GM21447 (cell line): ENCODE data around the gene DNAH10.
"Not testable (repeated sequence)": the region's sequence is repeated elsewhere in the genome, so short reads cannot be mapped to it uniquely, and the experiment has no call there.

Source experiments
- ATAC-seq: cut with Tn5 transposase; IDR thresholded peaks from one replicate; pipeline ENCODE4 v1.9.1; 2021; ENCODE audit not compliant: unreplicated experiment

The DNAH10 gene

GRCh38 chr12:123903301-123904065, 141.4 kb downstream of the DNAH10 start:
- ATAC-seq: no peak

DNA sequence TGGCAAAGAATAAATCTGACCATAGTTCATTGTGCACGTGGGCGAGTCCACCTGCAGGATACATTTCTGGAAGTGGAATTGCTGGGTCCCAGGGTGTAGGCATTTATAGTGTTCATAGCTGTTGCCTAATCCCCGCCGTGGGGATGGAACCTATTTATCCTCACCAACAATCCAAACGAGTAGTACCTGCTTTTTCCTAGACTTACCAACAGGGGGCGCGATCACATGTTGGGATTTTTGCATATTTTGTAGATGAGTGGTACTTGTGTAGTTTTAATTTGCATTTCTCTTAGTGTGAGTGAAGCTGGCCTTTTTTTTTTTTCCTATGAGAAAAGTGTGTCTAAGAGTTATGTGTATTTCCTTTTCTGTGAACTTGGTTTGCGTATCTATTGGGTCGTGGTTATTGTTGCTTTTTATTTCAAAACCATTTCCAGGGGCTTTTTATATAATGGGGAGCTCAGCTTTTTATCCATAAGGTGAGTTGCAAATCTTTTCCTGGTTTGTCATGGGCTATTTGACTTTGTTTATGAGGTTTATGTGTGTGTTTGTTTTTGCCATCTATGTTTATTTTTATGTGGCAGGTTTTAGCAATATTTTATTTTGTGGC, 143.3 kb downstream of the DNAH10 start:
- no peak for ATAC-seq

DNA sequence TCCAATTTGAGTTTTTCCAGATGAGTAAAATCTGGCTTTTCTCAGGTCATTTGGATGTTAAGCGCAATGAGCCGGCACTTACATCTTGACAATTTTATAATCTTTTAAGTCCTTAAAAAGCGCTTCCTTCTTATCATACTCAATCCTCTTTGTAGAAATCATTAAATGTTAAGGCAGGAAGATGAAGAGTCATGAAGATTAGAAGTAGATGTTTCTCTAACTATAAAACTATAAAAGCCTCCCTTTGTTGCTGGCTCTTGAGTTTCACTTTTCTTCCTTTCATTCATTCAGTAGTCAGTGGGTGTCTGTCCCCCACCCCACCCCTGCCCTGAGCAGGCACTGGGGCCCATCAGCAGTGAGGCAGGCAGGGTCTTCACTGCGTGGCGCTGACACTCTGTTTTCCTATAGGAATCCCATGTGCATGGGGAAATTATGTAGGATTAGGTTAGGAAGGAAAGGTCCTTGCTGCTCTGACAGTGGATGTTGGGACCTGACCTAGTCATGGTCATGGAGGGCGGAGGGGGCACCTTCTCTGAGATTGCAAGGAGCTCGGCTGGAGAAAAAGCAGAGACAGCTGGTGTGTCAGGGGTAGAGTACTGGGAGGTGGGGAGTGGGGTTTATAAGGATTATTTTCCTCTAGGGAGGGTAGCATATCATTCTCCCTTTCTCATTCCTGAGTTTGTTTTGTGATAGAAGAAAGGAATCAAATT, 144.8 kb downstream of the DNAH10 start:
- no peak for ATAC-seq

DNA sequence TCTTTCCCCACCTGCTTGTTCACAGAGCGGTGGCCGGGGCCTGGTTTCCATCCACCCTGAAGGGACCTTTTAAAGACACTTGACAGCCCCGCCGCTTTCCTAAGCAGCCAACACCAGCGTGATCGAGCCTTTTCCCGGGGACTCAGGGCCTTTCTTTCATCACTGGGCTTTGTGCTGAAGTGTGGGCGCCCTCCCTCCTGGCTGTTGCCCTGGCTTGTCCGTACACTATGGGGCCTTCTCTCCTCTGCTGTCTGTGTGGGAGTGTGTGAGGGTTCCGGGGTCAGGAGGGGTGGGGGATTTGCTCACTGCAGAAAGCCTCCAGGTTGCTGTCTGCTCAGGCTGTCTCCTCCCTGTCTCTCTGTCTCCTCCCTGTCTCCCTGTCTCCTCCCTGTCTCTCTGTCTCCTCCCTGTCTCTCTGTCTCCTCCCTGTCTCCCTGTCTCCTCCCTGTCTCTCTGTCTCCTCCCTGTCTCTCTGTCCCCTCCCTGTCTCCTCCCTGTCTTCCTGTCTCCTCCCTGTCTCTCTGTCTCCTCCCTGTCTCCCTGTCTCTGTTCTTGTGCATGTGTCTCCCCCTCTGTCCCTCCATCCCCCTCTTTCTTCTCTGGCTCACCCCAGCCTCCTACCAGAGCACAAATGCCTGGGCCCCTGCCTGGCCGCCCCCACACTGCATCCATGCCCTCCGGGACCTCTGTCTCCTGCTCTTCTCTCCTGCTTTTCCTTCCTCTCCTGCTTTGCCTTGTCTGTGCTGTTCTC, 145.8 kb downstream of the DNAH10 start:
- no peak for ATAC-seq

- no peak for ATAC-seq
These were observed 147.0 kb downstream of the DNAH10 start for GRCh38 chr12:123908884-123909725.

GRCh38 chr12:123910057-123910456, 148.0 kb downstream of the DNAH10 start:
- no peak for ATAC-seq

DNA sequence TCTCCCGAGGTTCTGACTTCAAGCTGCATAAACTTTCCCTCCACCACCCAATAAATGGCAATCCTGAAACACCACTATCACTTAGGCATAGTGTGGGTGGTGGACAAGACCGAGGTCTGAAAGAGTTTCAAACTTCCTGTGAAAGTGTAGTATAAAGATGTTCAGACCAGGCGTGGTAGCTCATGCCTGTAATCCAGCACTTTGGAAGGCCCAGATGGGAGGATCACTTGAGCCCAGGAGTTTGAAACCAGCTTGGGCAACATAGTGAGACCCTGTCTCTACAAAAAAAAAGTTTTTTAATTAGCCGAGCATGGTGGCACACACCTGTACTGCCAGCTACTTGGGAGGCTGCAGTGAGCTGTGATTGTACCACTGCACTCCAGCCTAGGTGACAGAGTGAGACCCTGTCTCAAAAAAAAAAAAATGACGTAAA, 148.7 kb downstream of the DNAH10 start:
- no peak for ATAC-seq

- ATAC-seq: not testable (repeated sequence)
These were observed 149.7 kb downstream of the DNAH10 start for GRCh38 chr12:123911672-123912409.

- ATAC-seq: no peak
These were observed 150.6 kb downstream of the DNAH10 start for GRCh38 chr12:123912415-123913380.

GRCh38 chr12:123914726-123915333, 152.7 kb downstream of the DNAH10 start:
- no peak for ATAC-seq

- ATAC-seq: no peak
These were observed 154.6 kb downstream of the DNAH10 start for GRCh38 chr12:123916729-123917128.

DNA sequence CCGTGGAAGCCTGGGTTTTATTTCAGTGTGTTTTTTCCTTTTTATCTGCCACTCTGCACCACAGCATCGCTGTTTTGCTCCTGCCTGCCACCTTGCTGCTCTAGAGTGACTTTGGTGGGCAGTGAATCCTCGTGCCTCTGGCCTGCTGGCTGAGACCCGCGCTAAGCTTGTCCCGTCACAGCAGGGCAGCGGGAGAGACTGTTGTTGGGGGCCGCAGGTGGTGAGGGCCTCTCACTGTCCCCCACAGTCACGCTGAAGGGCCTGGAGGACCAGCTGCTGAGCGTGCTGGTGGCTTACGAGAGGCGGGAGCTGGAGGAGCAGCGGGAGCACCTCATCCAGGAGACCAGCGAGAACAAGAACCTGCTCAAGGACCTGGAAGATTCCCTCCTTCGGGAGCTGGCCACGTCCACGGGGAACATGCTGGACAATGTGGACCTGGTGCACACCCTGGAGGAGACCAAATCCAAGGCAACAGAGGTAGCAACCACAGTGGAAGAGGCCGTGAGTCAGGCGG, 155.3 kb downstream of the DNAH10 start:
- ATAC-seq: no peak

DNA sequence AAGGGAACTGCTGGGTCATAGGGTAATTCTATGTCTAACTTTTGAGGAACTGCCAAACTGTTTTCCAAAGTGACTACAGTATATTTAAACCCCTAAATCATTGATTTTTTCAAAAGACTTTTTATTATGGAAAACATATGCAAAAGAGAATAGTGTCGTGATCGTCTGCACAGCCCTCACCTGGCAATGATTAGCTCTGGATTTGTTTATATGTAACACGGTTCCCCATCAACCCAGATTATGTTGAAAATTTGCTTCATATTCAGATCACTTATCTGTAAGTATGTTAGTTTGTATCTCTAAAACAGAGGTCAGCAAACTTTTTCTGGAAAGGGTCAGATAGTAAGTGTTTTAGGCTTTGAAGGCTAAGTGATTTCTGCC, 157.9 kb downstream of the DNAH10 start:
- ATAC-seq: no peak

DNA sequence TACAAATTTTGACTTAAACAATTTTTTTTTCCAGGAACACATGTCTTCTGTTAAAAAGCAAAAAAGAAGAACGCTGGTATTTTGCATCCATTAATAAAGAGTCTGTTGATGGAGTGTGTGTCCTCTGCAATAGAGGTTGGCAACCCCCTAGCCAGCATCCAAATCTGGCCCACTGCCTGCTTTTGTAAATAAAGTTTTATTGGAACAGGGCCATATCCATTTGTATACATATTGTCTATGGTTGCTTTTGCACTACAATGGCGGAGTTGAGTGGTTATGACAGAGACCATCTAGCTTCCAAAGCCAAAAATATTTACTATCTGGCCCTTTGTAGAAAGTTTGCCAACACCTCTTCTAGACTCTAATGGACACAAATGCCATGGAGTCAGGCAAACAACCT, 160.9 kb downstream of the DNAH10 start:
- ATAC-seq: no peak

GRCh38 chr12:123923927-123924326, 161.8 kb downstream of the DNAH10 start:
- ATAC-seq: no peak

DNA sequence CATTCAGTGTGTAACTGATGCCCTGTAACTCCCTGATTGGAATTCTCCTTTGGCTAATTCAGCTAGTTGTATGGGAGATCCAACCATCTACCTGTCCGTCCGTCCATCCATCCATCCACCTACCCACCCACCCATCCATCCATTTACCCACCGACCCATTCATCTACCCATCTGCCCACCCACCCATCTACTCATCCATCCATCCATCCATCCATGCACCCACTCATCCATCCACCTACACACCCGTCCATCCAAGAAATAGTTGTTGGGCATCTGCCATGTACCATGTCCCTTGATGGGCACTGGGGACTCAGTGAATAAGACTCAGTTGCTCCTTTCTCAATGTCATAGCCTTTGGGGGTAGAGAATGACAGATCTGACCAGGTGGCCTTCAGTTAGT, 162.4 kb downstream of the DNAH10 start:
- no peak for ATAC-seq

GRCh38 chr12:123928274-123928865, 166.3 kb downstream of the DNAH10 start:
- no peak for ATAC-seq

- ATAC-seq: no peak
These were observed 166.8 kb downstream of the DNAH10 start for GRCh38 chr12:123928897-123929296.
